Measurements from ENCODE around the gene DNAJC7. TPM values are rescaled to one million over a fixed set of nuclear protein-coding genes. Genes with fewer than 3 reads are reported as not detected.

Gene DNAJC7
- total RNA-seq, 1 donor: 75.3 TPM

GRCh38 chr17:41972571-41973407 lies 44.5 kb downstream of the DNAJC7 start:
- Histone ChIP-seq H4K20me1 (ENCODE audit: insufficient read depth, low read length) (peaks cover 41% of the 10 kb centered on the region), H3K4me2 (ENCODE audit: insufficient read depth, low read length) (no peak overlapping the region), H3K9me3 (ENCODE audit: low read depth, low read length) (no peaks in the 10 kb centered on the region), H3K27me3 (ENCODE audit: insufficient read depth, low read length) (no peaks in the 10 kb centered on the region), H3K4me1 (ENCODE audit: insufficient read depth, low read length) (peaks cover 45% of the 10 kb centered on the region), H3K36me3 (ENCODE audit: insufficient read depth, low read length) (peaks cover 94% of the 10 kb centered on the region), H3K27ac (ENCODE audit: low read depth, low read length) (peak overlapping the region; percentile 42), H2AFZ (ENCODE audit: low read length) (no peak overlapping the region), H3K4me3 (ENCODE audit: insufficient read depth, low read length) (no peak overlapping the region), H3K79me2 (ENCODE audit: insufficient read depth, low read length) (peaks cover 54% of the 10 kb centered on the region)
- DNase-seq (ENCODE audit: insufficient read length, low spot score, missing footprints): peak; percentile 91
- TF ChIP-seq CTCF (IDR thresholded peaks at IDR 0.05; ENCODE audit: extremely low read depth, low read depth, low read length): no peak

GRCh38 chr17:41971721-41972523 lies 45.3 kb downstream of the DNAJC7 start:
- H4K20me1 ChIP-seq (ENCODE audit: insufficient read depth, low read length): peaks cover 45% of the 10 kb centered on the region

GRCh38 chr17:41970901-41971331 lies 46.3 kb downstream of the DNAJC7 start:
- Histone ChIP-seq H3K4me3 (ENCODE audit: insufficient read depth, low read length) (no peak overlapping the region), H4K20me1 (ENCODE audit: insufficient read depth, low read length) (peaks cover 42% of the 10 kb centered on the region), H3K79me2 (ENCODE audit: insufficient read depth, low read length) (peaks cover 65% of the 10 kb centered on the region), H3K9me3 (ENCODE audit: low read depth, low read length) (no peaks in the 10 kb centered on the region), H3K36me3 (ENCODE audit: insufficient read depth, low read length) (peaks cover 75% of the 10 kb centered on the region), H3K27me3 (ENCODE audit: insufficient read depth, low read length) (no peaks in the 10 kb centered on the region), H3K27ac (ENCODE audit: low read depth, low read length) (no peak overlapping the region), H2AFZ (ENCODE audit: low read length) (no peak overlapping the region), H3K4me2 (ENCODE audit: insufficient read depth, low read length) (no peak overlapping the region), H3K4me1 (ENCODE audit: insufficient read depth, low read length) (peaks cover 41% of the 10 kb centered on the region)
- DNase-seq (ENCODE audit: insufficient read length, low spot score, missing footprints): peak; percentile 61
- no peak for TF ChIP-seq CTCF (IDR thresholded peaks at IDR 0.05; ENCODE audit: extremely low read depth, low read depth, low read length)

More at GRCh38 chr17:41971721-41972523, 45.3 kb downstream of the DNAJC7 start:
- Histone ChIP-seq H3K79me2 (ENCODE audit: insufficient read depth, low read length) (peaks cover 63% of the 10 kb centered on the region), H3K4me2 (ENCODE audit: insufficient read depth, low read length) (no peak overlapping the region), H3K9me3 (ENCODE audit: low read depth, low read length) (no peaks in the 10 kb centered on the region), H3K27me3 (ENCODE audit: insufficient read depth, low read length) (no peaks in the 10 kb centered on the region), H3K27ac (ENCODE audit: low read depth, low read length) (peak overlapping the region; percentile 42), H3K4me3 (ENCODE audit: insufficient read depth, low read length) (no peak overlapping the region), H2AFZ (ENCODE audit: low read length) (no peak overlapping the region), H3K36me3 (ENCODE audit: insufficient read depth, low read length) (peaks cover 85% of the 10 kb centered on the region), H3K4me1 (ENCODE audit: insufficient read depth, low read length) (peaks cover 45% of the 10 kb centered on the region)
- DNase-seq (ENCODE audit: insufficient read length, low spot score, missing footprints): peak; percentile 71
- no peak for TF ChIP-seq CTCF (IDR thresholded peaks at IDR 0.05; ENCODE audit: extremely low read depth, low read depth, low read length)

DNA sequence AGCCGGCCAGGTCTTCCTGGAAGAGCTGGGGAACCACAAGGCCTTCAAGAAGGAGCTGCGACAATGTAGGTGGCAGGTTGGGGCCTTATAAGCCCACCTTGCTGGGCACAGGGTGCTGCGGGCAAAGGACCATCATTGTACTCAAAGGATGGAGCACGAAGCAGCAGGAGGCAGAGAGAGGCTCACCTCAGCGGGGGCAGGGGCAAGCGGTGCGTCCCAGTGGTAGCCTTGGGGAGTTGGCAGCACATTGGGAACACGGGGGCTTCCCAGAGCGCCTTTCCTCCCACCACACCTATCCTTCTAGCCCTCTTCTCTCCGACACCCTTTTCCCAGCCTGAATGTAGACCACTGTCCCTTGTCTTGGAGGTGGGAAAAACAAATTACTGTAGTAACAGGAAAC lies 48.6 kb downstream of the DNAJC7 start:
- Histone ChIP-seq H3K79me2 (ENCODE audit: insufficient read depth, low read length) (peaks cover 65% of the 10 kb centered on the region), H3K36me3 (ENCODE audit: insufficient read depth, low read length) (peaks cover 53% of the 10 kb centered on the region), H3K27me3 (ENCODE audit: insufficient read depth, low read length) (no peaks in the 10 kb centered on the region), H3K9me3 (ENCODE audit: low read depth, low read length) (no peaks in the 10 kb centered on the region), H2AFZ (ENCODE audit: low read length) (no peak overlapping the region), H3K4me2 (ENCODE audit: insufficient read depth, low read length) (no peak overlapping the region), H4K20me1 (ENCODE audit: insufficient read depth, low read length) (peaks cover 36% of the 10 kb centered on the region), H3K4me1 (ENCODE audit: insufficient read depth, low read length) (peaks cover 44% of the 10 kb centered on the region), H3K27ac (ENCODE audit: low read depth, low read length) (no peak overlapping the region), H3K4me3 (ENCODE audit: insufficient read depth, low read length) (no peak overlapping the region)
- TF ChIP-seq CTCF (IDR thresholded peaks at IDR 0.05; ENCODE audit: extremely low read depth, low read depth, low read length): no peak
- DNase-seq (ENCODE audit: insufficient read length, low spot score, missing footprints): no peak

Measured in osteoblast (primary cell).